Measurements from ENCODE around the gene DMRT1.
"Not testable (repeated sequence)": the region's sequence is repeated elsewhere in the genome, so short reads cannot be mapped to it uniquely, and the experiment has no call there.

The DMRT1 gene

DNA sequence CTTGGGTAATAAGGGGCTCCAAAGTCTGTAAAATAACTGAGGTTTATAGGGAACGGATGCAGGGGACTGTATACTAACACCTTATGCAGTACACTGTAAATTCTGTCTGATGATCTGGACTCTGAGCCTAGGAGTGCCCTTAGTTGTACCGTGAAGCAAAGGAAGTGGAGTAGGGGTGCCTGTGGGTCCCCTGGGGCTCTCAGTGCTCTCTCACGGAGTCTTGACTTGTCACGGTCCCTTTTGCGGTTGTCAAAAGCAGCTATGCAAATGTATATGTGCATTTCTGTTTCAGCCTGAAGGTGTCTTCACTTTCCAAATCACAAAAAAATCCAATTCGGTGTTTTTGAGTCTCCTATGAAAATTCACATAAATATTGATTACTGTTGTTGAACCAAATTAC, 17.8 kb downstream of the DMRT1 start:
- no peak overlapping the region for H3K4me2 ChIP-seq (ENCODE audit: insufficient read depth, low read length, poor library complexity, severe bottlenecking)
- no peaks in the 10 kb centered on the region for H3K36me3 ChIP-seq (replicated peaks in 1 of 2; ENCODE audit: control insufficient read depth in 2 of 2, insufficient read depth in 2 of 2, low read length in 2 of 2)
- no peak for DNase-seq (ENCODE audit: low spot score)
- H2BK12ac ChIP-seq (ENCODE audit: low read length): no peak overlapping the region
- H4K8ac ChIP-seq (ENCODE audit: low read depth, low read length): no peak overlapping the region
- no peak overlapping the region for H3K4me3 ChIP-seq (ENCODE audit: low read length in 2 of 2)
- H2AK5ac ChIP-seq (ENCODE audit: low read depth, low read length): no peak overlapping the region
- no peak overlapping the region for H3K9ac ChIP-seq (ENCODE audit: low read depth, low read length, poor library complexity)
- H2AFZ ChIP-seq (ENCODE audit: low read length): no peak overlapping the region
- no peak overlapping the region for H3K18ac ChIP-seq (ENCODE audit: low read length)
- H3K27ac ChIP-seq (replicated peaks; ENCODE audit: low read length): no peak overlapping the region
- no peak overlapping the region for H4K91ac ChIP-seq (ENCODE audit: low read depth, low read length, poor library complexity)
- H3K4me1 ChIP-seq (ENCODE audit: control insufficient read depth in 2 of 2, insufficient read depth in 1 of 2, low read depth in 1 of 2, low read length in 2 of 2): no peaks in the 10 kb centered on the region
- no peaks in the 10 kb centered on the region for H3K27me3 ChIP-seq (ENCODE audit: control insufficient read depth in 3 of 3, insufficient read depth in 3 of 3, low read depth in 1 of 3, low read length in 3 of 3)
- no peak overlapping the region for H3K4ac ChIP-seq (ENCODE audit: low read length)
- peaks cover 0 to 2% of the 10 kb centered on the region in 2 donors for H3K9me3 ChIP-seq (replicated peaks in 1 of 2; ENCODE audit: control insufficient read depth in 2 of 2, insufficient read depth in 1 of 2, low read depth in 1 of 2, low read length in 2 of 2)
- H3K79me1 ChIP-seq (ENCODE audit: low read depth, low read length): no peaks in the 10 kb centered on the region
- H2BK120ac ChIP-seq (ENCODE audit: low read depth, low read length): no peak overlapping the region
- no peak overlapping the region for H2BK15ac ChIP-seq (ENCODE audit: low read length)
- no peak overlapping the region for H3K23ac ChIP-seq (ENCODE audit: low read depth, low read length, poor library complexity)
- no CpG with 5 or more reads among the region's 6 CpGs for WGBS, 2 donors (ENCODE audit: extremely low coverage in 2 of 2, insufficient read length in 2 of 2, insufficient replicate concordance in 1 of 2)
- no peak overlapping the region for H2BK5ac ChIP-seq (ENCODE audit: low read length)
- H3K14ac ChIP-seq (ENCODE audit: low read length): no peak overlapping the region

DNA sequence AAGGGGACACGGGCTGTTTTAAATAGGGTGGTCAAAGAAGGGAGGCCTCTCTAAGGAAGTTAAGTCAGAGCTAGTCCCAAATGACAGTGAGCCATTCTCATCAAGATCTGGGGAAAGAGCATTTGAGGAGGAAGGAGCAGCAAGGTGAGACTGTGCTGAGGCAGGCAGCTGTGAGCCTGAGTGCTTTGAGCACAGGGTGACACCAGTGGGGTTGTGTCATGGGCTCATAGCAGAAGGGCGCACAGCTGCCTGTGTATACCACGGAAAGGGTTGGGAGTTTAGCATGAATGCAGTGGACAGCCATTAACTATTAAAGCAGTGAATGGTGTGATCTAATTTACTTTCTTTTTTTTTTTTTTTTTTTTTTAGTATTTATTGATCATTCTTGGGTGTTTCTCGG, 19.2 kb downstream of the DMRT1 start:
- H4K8ac ChIP-seq (ENCODE audit: low read depth, low read length): no peak overlapping the region
- no peak overlapping the region for H2AK5ac ChIP-seq (ENCODE audit: low read depth, low read length)
- no CpG with 5 or more reads among the region's 4 CpGs for WGBS, 2 donors (ENCODE audit: extremely low coverage in 2 of 2, insufficient read length in 2 of 2, insufficient replicate concordance in 1 of 2)

DNA sequence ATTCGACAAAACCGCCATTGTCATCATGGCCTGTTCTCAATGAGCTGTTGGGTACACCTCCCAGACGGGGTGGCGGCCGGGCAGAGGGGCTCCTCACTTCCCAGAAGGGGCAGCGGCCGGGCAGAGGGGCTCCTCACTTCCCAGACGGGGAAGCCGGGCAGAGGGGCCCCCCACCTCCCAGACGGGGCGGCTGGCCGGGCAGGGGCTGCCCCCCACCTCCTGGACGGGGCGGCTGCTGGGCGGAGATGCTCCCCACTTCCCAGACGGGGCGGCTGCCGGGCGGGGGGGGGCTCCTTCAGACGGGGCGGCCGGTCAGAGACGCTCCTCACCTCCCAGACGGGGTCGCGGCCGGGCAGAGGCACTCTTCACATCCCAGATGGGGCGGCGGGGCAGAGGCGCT, 20.0 kb downstream of the DMRT1 start:
- H2BK5ac ChIP-seq (ENCODE audit: low read length); H3K4me3 ChIP-seq (ENCODE audit: low read length in 2 of 2): not testable (repeated sequence)

More for the DNA sequence above, 19.2 kb downstream of the DMRT1 start:
- Histone ChIP-seq H3K27me3 (ENCODE audit: control insufficient read depth in 3 of 3, insufficient read depth in 3 of 3, low read depth in 1 of 3, low read length in 3 of 3) (no peaks in the 10 kb centered on the region), H3K4me1 (ENCODE audit: control insufficient read depth in 2 of 2, insufficient read depth in 1 of 2, low read depth in 1 of 2, low read length in 2 of 2) (no peaks in the 10 kb centered on the region), H3K4me2 (ENCODE audit: insufficient read depth, low read length, poor library complexity, severe bottlenecking) (no peak overlapping the region), H2BK12ac (ENCODE audit: low read length) (no peak overlapping the region), H3K9ac (ENCODE audit: low read depth, low read length, poor library complexity) (no peak overlapping the region), H2AFZ (ENCODE audit: low read length) (no peak overlapping the region), H3K18ac (ENCODE audit: low read length) (no peak overlapping the region), H2BK120ac (ENCODE audit: low read depth, low read length) (no peak overlapping the region), H3K4me3 (ENCODE audit: low read length in 2 of 2) (no peak overlapping the region), H4K91ac (ENCODE audit: low read depth, low read length, poor library complexity) (no peak overlapping the region), H3K4ac (ENCODE audit: low read length) (no peak overlapping the region), H2BK15ac (ENCODE audit: low read length) (no peak overlapping the region), H3K27ac (replicated peaks; ENCODE audit: low read length) (no peak overlapping the region), H3K79me1 (ENCODE audit: low read depth, low read length) (no peaks in the 10 kb centered on the region), H3K14ac (ENCODE audit: low read length) (no peak overlapping the region), H3K23ac (ENCODE audit: low read depth, low read length, poor library complexity) (no peak overlapping the region), H2BK5ac (ENCODE audit: low read length) (no peak overlapping the region), H3K36me3 (replicated peaks in 1 of 2; ENCODE audit: control insufficient read depth in 2 of 2, insufficient read depth in 2 of 2, low read length in 2 of 2) (no peaks in the 10 kb centered on the region), H3K9me3 (replicated peaks in 1 of 2; ENCODE audit: control insufficient read depth in 2 of 2, insufficient read depth in 1 of 2, low read depth in 1 of 2, low read length in 2 of 2) (peaks cover 0 to 2% of the 10 kb centered on the region in 2 donors)
- no peak for DNase-seq (ENCODE audit: low spot score)

DNA sequence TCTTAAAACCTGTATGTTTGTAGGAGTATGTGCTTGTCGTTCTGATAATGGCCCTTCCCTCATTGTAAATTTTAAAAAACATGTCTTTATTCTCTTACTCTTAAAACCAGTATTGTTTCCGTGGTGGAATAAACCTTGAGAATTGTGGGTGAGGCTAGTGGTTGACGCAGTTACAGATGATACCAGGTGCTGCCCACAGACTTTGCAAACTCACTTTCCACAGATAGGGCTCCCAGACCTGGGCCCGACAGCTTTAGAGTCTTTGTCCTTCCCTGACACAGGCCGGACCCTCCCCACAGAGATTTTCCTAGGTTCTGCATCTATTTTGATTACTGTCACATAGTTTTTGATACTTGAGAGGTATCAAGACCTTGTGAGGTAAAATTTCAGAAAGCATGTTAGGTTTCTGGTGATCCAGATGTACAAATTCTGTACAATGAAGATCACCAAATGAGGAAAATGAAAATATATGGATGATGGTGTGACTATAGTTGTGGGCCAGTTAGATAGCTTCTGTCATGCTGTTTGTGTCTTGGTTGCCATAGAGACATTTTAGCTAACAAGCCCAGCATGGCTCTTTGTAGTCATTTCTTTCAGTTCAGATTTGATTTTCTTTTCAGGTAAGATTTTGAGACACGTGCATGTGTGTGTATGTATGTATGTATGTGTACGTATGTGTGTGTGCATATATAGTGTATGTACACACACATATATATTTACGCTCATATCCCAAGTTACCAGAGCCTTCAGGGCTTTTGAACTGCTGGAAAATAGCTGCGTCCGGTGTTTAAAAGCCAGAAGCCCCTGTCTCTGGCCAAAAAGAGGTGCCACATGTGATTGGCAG, 33.8 kb downstream of the DMRT1 start:
- H3K9me3 ChIP-seq (replicated peaks in 1 of 2; ENCODE audit: control insufficient read depth in 2 of 2, insufficient read depth in 1 of 2, low read depth in 1 of 2, low read length in 2 of 2): no peaks in the 10 kb centered on the region
- no peaks in the 10 kb centered on the region for H3K36me3 ChIP-seq (replicated peaks in 1 of 2; ENCODE audit: control insufficient read depth in 2 of 2, insufficient read depth in 2 of 2, low read length in 2 of 2)
- H4K91ac ChIP-seq (ENCODE audit: low read depth, low read length, poor library complexity): no peak overlapping the region
- no peak overlapping the region for H3K18ac ChIP-seq (ENCODE audit: low read length)
- no peaks in the 10 kb centered on the region for H3K4me1 ChIP-seq (ENCODE audit: control insufficient read depth in 2 of 2, insufficient read depth in 1 of 2, low read depth in 1 of 2, low read length in 2 of 2)
- H3K79me1 ChIP-seq (ENCODE audit: low read depth, low read length): no peaks in the 10 kb centered on the region
- no peak for DNase-seq (ENCODE audit: low spot score)
- H2BK15ac ChIP-seq (ENCODE audit: low read length): no peak overlapping the region
- no peak overlapping the region for H3K4ac ChIP-seq (ENCODE audit: low read length)
- no peak overlapping the region for H3K4me3 ChIP-seq (ENCODE audit: low read length in 2 of 2)
- no peak overlapping the region for H3K4me2 ChIP-seq (ENCODE audit: insufficient read depth, low read length, poor library complexity, severe bottlenecking)
- H2AK5ac ChIP-seq (ENCODE audit: low read depth, low read length): no peak overlapping the region
- H3K27me3 ChIP-seq (ENCODE audit: control insufficient read depth in 3 of 3, insufficient read depth in 3 of 3, low read depth in 1 of 3, low read length in 3 of 3): no peaks in the 10 kb centered on the region
- H3K27ac ChIP-seq (replicated peaks; ENCODE audit: low read length): no peak overlapping the region
- H2BK120ac ChIP-seq (ENCODE audit: low read depth, low read length): no peak overlapping the region
- no peak overlapping the region for H2BK12ac ChIP-seq (ENCODE audit: low read length)
- no peak overlapping the region for H3K9ac ChIP-seq (ENCODE audit: low read depth, low read length, poor library complexity)
- WGBS, 2 donors (ENCODE audit: extremely low coverage in 2 of 2, insufficient read length in 2 of 2, insufficient replicate concordance in 1 of 2): no CpG with 5 or more reads among the region's 10 CpGs
- H2BK5ac ChIP-seq (ENCODE audit: low read length): no peak overlapping the region
- no peak overlapping the region for H3K23ac ChIP-seq (ENCODE audit: low read depth, low read length, poor library complexity)
- H4K8ac ChIP-seq (ENCODE audit: low read depth, low read length): no peak overlapping the region
- H2AFZ ChIP-seq (ENCODE audit: low read length): no peak overlapping the region
- no peak overlapping the region for H3K14ac ChIP-seq (ENCODE audit: low read length)

More for the DNA sequence above, 20.0 kb downstream of the DMRT1 start:
- H3K79me1 ChIP-seq (ENCODE audit: low read depth, low read length); H3K23ac ChIP-seq (ENCODE audit: low read depth, low read length, poor library complexity); H4K91ac ChIP-seq (ENCODE audit: low read depth, low read length, poor library complexity); H3K9me3 ChIP-seq (replicated peaks in 1 of 2; ENCODE audit: control insufficient read depth in 2 of 2, insufficient read depth in 1 of 2, low read depth in 1 of 2, low read length in 2 of 2); H2BK15ac ChIP-seq (ENCODE audit: low read length); DNase-seq (ENCODE audit: low spot score); H3K4me1 ChIP-seq (ENCODE audit: control insufficient read depth in 2 of 2, insufficient read depth in 1 of 2, low read depth in 1 of 2, low read length in 2 of 2); H3K4me2 ChIP-seq (ENCODE audit: insufficient read depth, low read length, poor library complexity, severe bottlenecking); H3K9ac ChIP-seq (ENCODE audit: low read depth, low read length, poor library complexity); H3K27me3 ChIP-seq (ENCODE audit: control insufficient read depth in 3 of 3, insufficient read depth in 3 of 3, low read depth in 1 of 3, low read length in 3 of 3); H3K36me3 ChIP-seq (replicated peaks in 1 of 2; ENCODE audit: control insufficient read depth in 2 of 2, insufficient read depth in 2 of 2, low read length in 2 of 2); H3K4ac ChIP-seq (ENCODE audit: low read length); H2BK120ac ChIP-seq (ENCODE audit: low read depth, low read length); H2BK12ac ChIP-seq (ENCODE audit: low read length); H3K18ac ChIP-seq (ENCODE audit: low read length); H3K14ac ChIP-seq (ENCODE audit: low read length); H2AFZ ChIP-seq (ENCODE audit: low read length); H3K27ac ChIP-seq (replicated peaks; ENCODE audit: low read length); H2AK5ac ChIP-seq (ENCODE audit: low read depth, low read length); H4K8ac ChIP-seq (ENCODE audit: low read depth, low read length): not testable (repeated sequence)
- WGBS, 2 donors (ENCODE audit: extremely low coverage in 2 of 2, insufficient read length in 2 of 2, insufficient replicate concordance in 1 of 2): no CpG with 5 or more reads among the region's 30 CpGs

Data from neuronal stem cell (in vitro differentiated cells).